Gastrocnemius medialis (tissue), 4 donors: ENCODE results near the gene EIF5AL1.
"Not testable (repeated sequence)": the region's sequence is repeated elsewhere in the genome, so short reads cannot be mapped to it uniquely, and the experiment has no call there.

Experiments
- POLR2A ChIP-seq, 2 donors: fragments of 450-650 bp; IDR thresholded peaks; one replicate each; pipeline ENCODE4 v1.6.1; 2017; ENCODE audit warnings: antibody characterized with exemption in 2 of 2, mild to moderate bottlenecking in 2 of 2, moderate library complexity in 2 of 2
- TF ChIP-seq, protein P1 (sequence below), 5 experiments: fragments of 450-650 bp in 3 of 5; fragments of 200-600 bp in 2 of 5; sonication (generic) in 2 of 5; IDR thresholded peaks in 4 of 5; conservative IDR thresholded peaks in 1 of 5; 1 replicate in 4 of 5; 2 replicates in 1 of 5; pipeline ENCODE4 v1.5.1; 2016 to 2019; ENCODE audit warnings: antibody characterized with exemption in 5 of 5, mild to moderate bottlenecking in 3 of 5, moderate library complexity in 3 of 5

DNA sequence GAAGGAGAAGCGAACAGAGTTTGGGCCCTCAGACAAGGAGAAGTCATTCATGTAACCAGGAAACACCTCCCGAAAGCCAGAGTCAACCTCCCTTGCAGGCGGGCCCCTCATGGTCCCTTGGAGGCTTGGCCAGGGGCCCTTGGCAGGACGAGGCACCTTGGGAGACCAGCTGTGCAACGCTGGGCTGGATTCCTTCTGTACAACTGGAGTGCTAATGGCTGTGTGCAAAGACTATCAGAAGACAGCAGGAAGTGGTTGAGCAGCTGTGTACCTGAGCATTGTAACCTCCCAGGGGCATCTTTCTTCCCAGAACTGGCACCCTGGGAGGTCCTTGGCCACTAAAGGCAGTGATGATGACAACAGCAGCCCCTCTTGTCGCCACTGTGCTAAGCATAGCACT is 9.4 kb downstream of the EIF5AL1 start:
- TF ChIP-seq, protein P1, sequence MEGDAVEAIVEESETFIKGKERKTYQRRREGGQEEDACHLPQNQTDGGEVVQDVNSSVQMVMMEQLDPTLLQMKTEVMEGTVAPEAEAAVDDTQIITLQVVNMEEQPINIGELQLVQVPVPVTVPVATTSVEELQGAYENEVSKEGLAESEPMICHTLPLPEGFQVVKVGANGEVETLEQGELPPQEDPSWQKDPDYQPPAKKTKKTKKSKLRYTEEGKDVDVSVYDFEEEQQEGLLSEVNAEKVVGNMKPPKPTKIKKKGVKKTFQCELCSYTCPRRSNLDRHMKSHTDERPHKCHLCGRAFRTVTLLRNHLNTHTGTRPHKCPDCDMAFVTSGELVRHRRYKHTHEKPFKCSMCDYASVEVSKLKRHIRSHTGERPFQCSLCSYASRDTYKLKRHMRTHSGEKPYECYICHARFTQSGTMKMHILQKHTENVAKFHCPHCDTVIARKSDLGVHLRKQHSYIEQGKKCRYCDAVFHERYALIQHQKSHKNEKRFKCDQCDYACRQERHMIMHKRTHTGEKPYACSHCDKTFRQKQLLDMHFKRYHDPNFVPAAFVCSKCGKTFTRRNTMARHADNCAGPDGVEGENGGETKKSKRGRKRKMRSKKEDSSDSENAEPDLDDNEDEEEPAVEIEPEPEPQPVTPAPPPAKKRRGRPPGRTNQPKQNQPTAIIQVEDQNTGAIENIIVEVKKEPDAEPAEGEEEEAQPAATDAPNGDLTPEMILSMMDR (IDR thresholded peaks at IDR 0.05 in 4 of 5, conservative IDR thresholded peaks at IDR 0.05 in 1 of 5) = not testable (repeated sequence)
- not testable (repeated sequence) for TF ChIP-seq POLR2A (IDR thresholded peaks at IDR 0.05)
